ENCODE measurements around the gene MLLT10. TPM values are rescaled to one million over a fixed set of nuclear protein-coding genes. Genes with fewer than 3 reads are reported as not detected.

The MLLT10 gene
- total RNA-seq, 1 experiment from 2014 or later, result 45.2 TPM

DNA sequence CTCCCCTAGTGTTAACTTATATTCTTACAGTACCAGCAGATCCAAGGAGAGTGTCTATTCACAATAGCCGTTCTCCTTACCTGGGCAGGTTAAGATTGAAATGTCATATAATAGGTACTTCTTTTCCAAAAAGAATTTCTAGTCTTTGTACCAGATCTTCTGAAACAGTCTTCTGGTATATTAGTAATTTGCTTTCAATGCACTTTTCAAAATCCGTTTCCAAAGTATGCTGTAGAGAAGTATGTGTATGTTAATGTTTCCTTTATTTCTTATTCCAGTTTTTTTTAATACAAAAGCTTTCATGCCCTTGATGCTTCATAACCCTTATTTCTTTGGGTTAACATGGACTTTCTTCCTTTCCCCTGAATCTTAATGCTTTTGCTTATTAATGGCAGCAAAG, 188.2 kb downstream of the MLLT10 start:
- no peak overlapping the region for H2AFZ ChIP-seq (ENCODE audit: low read depth, low read length, poor library complexity, severe bottlenecking)
- peaks cover 15% of the 10 kb centered on the region; the same call in 1 of the 2 replicates for H4K20me1 ChIP-seq (ENCODE audit: insufficient read depth)
- TF ChIP-seq ZNF274 (IDR thresholded peaks at IDR 0.05; ENCODE audit: low read depth, low read length), result no peak
- TF ChIP-seq, protein P1, sequence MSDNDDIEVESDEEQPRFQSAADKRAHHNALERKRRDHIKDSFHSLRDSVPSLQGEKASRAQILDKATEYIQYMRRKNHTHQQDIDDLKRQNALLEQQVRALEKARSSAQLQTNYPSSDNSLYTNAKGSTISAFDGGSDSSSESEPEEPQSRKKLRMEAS (IDR thresholded peaks at IDR 0.05), result no peak
- TF ChIP-seq, protein P2, sequence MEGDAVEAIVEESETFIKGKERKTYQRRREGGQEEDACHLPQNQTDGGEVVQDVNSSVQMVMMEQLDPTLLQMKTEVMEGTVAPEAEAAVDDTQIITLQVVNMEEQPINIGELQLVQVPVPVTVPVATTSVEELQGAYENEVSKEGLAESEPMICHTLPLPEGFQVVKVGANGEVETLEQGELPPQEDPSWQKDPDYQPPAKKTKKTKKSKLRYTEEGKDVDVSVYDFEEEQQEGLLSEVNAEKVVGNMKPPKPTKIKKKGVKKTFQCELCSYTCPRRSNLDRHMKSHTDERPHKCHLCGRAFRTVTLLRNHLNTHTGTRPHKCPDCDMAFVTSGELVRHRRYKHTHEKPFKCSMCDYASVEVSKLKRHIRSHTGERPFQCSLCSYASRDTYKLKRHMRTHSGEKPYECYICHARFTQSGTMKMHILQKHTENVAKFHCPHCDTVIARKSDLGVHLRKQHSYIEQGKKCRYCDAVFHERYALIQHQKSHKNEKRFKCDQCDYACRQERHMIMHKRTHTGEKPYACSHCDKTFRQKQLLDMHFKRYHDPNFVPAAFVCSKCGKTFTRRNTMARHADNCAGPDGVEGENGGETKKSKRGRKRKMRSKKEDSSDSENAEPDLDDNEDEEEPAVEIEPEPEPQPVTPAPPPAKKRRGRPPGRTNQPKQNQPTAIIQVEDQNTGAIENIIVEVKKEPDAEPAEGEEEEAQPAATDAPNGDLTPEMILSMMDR (IDR thresholded peaks at IDR 0.05 in 2 of 3, conservative IDR thresholded peaks at IDR 0.05 in 1 of 3; ENCODE audit: borderline replicate concordance in 1 of 3, insufficient read depth in 1 of 3, low read depth in 2 of 3, low read length in 2 of 3), result no peak
- no peak for TF ChIP-seq TCF7L2 (IDR thresholded peaks at IDR 0.05; ENCODE audit: borderline replicate concordance, extremely low read depth, insufficient read depth, insufficient read length)
- TF ChIP-seq ZFX (IDR thresholded peaks at IDR 0.05), result no peak
- TF ChIP-seq POLR2AphosphoS5 (IDR thresholded peaks at IDR 0.05; ENCODE audit: low read depth, low read length), result no peak
- TF ChIP-seq SIN3A (IDR thresholded peaks at IDR 0.05; ENCODE audit: low read depth), result no peak
- TF ChIP-seq YY1 (IDR thresholded peaks at IDR 0.05; ENCODE audit: extremely low read depth, insufficient replicate concordance, low read depth, low read length), result no peak
- TF ChIP-seq CEBPB (IDR thresholded peaks at IDR 0.05; ENCODE audit: low read depth), result no peak
- TF ChIP-seq POLR2A (IDR thresholded peaks at IDR 0.05; ENCODE audit: borderline replicate concordance, extremely low read depth, insufficient read depth, insufficient read length), result no peak
- TF ChIP-seq, protein P3, sequence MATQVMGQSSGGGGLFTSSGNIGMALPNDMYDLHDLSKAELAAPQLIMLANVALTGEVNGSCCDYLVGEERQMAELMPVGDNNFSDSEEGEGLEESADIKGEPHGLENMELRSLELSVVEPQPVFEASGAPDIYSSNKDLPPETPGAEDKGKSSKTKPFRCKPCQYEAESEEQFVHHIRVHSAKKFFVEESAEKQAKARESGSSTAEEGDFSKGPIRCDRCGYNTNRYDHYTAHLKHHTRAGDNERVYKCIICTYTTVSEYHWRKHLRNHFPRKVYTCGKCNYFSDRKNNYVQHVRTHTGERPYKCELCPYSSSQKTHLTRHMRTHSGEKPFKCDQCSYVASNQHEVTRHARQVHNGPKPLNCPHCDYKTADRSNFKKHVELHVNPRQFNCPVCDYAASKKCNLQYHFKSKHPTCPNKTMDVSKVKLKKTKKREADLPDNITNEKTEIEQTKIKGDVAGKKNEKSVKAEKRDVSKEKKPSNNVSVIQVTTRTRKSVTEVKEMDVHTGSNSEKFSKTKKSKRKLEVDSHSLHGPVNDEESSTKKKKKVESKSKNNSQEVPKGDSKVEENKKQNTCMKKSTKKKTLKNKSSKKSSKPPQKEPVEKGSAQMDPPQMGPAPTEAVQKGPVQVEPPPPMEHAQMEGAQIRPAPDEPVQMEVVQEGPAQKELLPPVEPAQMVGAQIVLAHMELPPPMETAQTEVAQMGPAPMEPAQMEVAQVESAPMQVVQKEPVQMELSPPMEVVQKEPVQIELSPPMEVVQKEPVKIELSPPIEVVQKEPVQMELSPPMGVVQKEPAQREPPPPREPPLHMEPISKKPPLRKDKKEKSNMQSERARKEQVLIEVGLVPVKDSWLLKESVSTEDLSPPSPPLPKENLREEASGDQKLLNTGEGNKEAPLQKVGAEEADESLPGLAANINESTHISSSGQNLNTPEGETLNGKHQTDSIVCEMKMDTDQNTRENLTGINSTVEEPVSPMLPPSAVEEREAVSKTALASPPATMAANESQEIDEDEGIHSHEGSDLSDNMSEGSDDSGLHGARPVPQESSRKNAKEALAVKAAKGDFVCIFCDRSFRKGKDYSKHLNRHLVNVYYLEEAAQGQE (IDR thresholded peaks at IDR 0.05; ENCODE audit: low read depth), result no peak
- TF ChIP-seq RAD21 (IDR thresholded peaks at IDR 0.05; ENCODE audit: low read depth), result no peak
- H3K27me3 ChIP-seq (ENCODE audit: insufficient read depth, low read length), result no peaks in the 10 kb centered on the region
- intact Hi-C loops (cut with micrococcal nuclease), result no loop called here
- H3K36me3 ChIP-seq (ENCODE audit: control insufficient read depth in 1 of 2, insufficient read depth in 2 of 2, low read length in 2 of 2), result 0 out of 4 replicates have a peak, but pooled peaks cover 0 to 5% of the 10 kb centered on the region in 2 experiments
- DNase-seq (ENCODE audit: low read depth, low spot score) (no peak), ATAC-seq (no peak)
- 0 out of 2 replicates have a peak, but pooled peaks cover 14% of the 10 kb centered on the region for H3K79me2 ChIP-seq (ENCODE audit: insufficient read depth, low read length)
- ChIA-PET CTCF (interaction anchor here (1.2 kb wide), 1 partner anchor 10 kb away, joined by 3 read pairs; no protein-coding TSS in a partner anchor), RAD21 (ENCODE audit: low non-redundant PET in 1 of 2, low total read pairs in 2 of 2, uncharacterized antibody in 2 of 2, unreplicated experiment in 2 of 2) (no interaction called here), POLR2A (no interaction called here)
- H3K27ac ChIP-seq (ENCODE audit: low read depth, low read length), result no peak overlapping the region
- H3K9ac ChIP-seq (ENCODE audit: low read length), result no peak overlapping the region
- H3K9me3 ChIP-seq (ENCODE audit: control insufficient read depth in 1 of 2, insufficient read depth in 1 of 2, low read depth in 1 of 2, low read length in 2 of 2), result no peaks in the 10 kb centered on the region
- no peaks in the 10 kb centered on the region for H3K9me2 ChIP-seq (ENCODE audit: insufficient read depth)
- no TSS peak for BruUV-seq (replicated peaks)
- H3K4me1 ChIP-seq (ENCODE audit: control insufficient read depth in 1 of 2, insufficient read depth in 2 of 2, low read length in 2 of 2), result peaks cover 19 to 32% of the 10 kb centered on the region in 2 experiments
- no peak overlapping the region for H3K4me3 ChIP-seq (replicated peaks in 1 of 2; ENCODE audit: low read depth in 1 of 2, low read length in 2 of 2)
- no peak overlapping the region for H3K4me2 ChIP-seq (ENCODE audit: low read length)
